Measurements from ENCODE around the gene PRKCH. TPM values are rescaled to one million over a fixed set of nuclear protein-coding genes. Genes with fewer than 3 reads are reported as not detected.

The PRKCH gene
- polyA plus RNA-seq, 4 donors = 9.0 to 18.4 (median 16.1) TPM

DNA sequence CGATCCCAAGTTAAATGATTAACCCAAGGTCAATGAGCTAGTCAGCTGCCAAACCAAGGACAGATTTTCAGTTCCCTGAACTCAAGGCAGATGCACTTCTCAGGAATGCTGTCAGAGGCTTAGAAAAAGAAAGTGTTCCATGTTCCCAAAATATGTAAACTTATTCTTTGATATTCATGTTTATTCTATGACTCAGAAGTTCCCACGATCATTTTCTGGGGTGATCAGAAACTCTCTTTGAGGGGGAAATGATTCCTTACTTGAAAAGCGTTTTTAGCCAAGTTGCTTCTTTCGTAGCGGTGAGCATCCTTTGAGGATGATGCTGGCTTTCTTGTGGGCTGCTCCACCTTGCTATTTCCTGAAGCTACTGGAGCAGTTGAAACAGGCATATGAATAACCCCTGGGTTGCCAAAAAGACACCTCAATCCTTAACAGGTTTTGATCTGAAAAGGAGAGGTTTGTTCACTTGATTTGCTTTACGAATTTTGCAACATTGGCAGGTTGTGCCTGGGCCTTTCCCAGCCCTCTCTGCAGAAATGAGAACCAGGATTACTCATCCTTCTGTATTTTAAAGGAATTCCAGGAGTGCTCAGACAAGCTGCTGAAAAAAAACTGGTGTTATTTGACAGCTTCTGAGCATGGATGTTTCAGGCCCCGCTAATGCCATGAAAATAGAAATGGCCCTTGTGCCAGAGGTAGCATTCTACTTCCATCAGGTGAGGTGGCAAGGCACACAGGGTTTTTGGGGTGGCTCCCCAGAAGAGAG is 252.6 kb downstream of the PRKCH start:
- DNase-seq (ENCODE audit: low read depth in 4 of 4, low spot score in 3 of 4) = no peak

DNA sequence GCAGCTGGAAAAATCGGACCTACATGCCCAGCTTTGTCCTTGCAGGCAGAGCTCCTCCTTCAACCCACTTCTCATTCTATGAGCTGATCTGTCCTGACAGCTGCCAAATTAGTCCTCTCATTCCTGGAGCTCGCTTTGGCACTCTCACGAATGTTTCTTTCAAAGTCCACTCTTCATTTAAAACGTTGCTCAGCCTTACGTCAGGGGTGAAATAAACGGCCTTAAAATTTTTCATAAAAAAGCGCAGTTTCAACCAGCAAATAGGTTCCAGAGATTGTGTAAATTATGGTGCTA is 253.1 kb downstream of the PRKCH start:
- DNase-seq (ENCODE audit: low read depth in 4 of 4, low spot score in 3 of 4) = no peak

DNA sequence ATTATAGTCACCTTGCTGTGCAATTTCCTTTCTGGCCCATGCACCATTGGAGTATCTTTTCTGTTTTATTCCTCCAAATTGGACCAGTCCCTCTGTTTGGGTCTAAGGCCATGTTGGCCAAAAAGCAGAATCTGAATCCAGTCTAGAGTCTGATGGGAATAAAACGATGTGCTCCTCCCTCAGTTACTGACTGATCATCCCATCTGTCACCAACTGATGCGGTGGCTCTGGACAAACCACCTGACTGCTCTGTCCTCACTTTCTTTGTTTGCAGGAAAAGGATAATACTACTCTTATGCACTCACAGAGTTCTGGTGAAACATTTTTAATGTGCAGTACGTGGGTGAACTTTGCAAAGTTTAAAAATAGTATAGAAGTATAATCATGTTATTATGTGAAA is 253.7 kb downstream of the PRKCH start:
- DNase-seq (ENCODE audit: low read depth in 4 of 4, low spot score in 3 of 4) = no peak

DNA sequence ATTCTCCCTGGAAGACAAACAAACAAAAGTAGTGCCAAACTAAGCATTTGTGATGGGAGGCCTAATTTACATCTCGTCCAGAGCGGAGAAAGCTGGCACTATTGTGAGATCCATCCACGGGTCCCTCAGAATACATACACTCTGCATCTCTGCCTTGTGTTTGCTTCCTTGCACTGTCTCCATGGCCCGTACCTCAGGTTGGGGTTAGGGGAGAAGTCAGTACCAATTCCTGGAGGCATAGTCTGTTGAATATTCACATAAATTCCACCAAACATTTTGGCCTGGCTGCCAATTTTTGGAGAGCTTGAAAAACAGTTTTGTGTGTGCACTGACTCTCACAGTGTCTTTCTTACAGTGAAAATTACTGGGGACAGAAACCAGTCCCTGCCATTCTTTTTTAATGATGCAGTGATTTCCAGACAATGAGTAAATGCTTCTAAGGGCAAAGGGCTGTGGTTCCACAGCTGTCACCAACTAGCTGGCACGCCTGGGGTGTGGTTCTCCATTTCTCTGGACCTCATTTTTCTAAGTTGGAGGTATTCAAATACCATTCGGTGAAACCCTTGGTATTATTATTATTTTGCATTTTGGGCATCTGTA is 254.3 kb downstream of the PRKCH start:
- DNase-seq (ENCODE audit: low read depth in 4 of 4, low spot score in 3 of 4) = no peak

DNA sequence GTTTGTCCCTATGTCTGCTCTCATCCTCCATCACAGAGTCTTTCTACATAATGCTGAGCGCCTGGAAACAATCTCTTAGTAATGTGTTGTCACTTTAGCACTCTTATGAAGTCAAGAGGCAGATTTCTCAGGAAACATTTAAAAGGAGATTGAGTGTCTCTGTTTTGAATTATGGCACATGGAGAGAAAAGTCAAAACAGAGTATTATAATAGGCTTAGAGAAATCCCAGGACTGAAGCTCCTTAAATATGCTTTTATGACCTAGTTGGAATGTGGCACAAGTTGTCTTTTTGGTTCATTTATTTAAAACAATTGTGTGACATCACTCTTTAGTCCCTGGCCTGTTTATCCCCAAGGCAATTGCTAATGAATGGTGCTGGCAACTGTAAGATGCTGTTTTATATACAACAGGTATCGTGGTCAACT is 256.1 kb downstream of the PRKCH start:
- no peak for DNase-seq (ENCODE audit: low read depth in 4 of 4, low spot score in 3 of 4)

DNA sequence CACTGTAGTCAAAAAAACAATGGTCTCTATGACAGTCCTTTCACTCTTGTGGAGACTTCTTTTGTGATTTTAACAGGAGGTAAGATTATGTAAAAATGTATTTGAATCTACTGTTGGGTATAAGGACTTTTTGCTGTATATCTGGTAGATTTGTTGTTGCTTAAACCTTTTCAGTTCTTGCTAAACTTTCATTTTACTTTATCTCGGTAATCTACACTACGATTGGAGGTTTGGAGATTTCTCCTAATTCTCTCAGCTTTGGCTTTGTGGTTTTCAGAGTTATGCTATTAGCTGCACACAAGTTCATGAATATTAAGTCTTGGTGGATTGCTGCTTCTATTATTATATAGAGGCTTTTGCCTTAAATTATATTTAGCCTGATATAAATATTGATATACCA is 257.4 kb downstream of the PRKCH start:
- no peak for DNase-seq (ENCODE audit: low read depth in 4 of 4, low spot score in 3 of 4)

DNA sequence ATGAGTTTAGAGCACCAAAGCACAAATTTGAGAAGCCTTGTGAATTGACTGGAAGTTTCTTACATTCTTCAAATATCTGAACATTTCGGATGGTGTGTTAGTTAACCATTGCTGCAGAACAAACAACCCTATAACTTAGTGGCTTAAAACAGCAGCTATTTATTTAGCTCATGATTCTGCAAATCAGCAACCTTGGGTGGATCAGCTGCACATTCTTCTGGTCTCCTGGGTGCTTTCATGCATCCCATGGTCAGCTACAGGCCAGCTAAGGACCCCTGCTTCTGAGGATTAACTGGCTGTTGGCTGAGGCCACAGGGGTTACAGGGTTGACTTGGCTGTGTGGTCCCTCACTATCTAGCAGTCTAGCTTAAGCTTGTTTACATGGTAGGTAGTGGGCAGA is 260.0 kb downstream of the PRKCH start:
- no peak for DNase-seq (ENCODE audit: low read depth in 4 of 4, low spot score in 3 of 4)

DNA sequence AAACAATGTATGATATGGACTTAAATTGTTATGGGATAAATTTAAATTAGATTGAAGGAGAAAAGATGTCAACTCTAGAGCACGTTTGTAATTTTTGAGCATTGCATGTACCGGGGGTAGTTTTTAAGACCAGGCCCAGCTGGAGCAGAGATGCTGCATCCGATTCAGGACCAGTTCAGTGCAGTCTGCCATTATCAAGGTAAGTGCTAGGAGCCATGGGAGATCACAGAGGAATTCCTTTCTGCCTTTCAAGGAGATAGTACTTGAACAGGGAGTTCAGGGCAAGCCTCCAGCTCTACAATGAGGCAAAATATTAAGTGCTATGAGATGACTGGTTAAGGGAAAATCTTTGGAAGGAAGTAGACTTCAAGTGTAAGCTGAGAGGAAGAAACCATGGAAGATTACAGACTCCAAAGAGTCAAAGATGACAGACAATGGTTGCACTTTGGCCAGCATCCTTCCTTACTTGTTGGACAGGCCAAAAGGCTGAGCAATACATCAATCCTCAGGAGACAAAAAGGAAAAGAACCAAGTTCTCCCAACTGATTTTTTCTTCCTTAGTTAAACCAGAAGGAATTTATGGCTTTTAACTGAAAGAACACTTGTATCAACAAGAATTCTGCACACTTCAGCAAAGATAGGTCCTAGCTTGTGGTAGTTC is 260.7 kb downstream of the PRKCH start:
- DNase-seq (ENCODE audit: low read depth in 4 of 4, low spot score in 3 of 4) = no peak

DNA sequence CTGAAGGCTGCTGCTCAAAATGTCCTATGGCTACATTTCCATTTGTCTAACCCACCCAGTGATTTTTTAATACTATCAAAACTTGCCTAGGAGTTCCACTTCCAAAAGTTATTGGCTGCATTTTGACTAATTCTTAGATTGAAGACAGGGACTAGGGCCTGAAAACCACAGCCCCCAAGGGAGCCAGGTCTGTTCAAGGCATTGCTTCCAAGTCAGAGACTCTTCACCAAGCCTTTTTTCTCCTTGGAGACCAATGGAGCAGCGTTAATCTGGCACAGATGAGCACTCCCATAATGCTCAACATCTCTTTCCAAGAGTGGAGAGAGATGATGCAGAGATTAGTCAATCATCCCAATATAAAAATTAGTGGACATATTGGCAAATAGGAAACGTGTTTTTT is 261.4 kb downstream of the PRKCH start:
- no peak for DNase-seq (ENCODE audit: low read depth in 4 of 4, low spot score in 3 of 4)

DNA sequence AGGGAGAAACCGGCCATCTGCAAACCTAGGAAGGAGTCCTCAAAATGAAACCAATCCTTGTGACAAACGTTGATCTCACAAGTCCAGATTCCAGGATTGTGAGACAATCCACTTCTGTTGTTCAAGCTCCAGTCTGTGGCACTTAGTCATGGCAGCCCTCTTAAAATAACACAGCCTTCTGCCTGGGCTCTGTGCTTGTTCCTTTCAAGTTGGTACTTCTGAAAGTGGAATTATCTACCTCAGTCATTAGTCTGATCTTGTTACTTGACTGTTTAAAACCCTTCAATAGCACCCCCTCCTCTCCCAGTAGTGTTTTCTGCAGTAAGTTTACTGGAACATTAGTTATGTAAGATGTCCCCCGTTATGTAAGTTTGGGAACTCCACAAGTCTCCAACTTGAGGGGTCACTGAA is 263.0 kb downstream of the PRKCH start:
- DNase-seq (ENCODE audit: low read depth in 4 of 4, low spot score in 3 of 4) = no peak

DNA sequence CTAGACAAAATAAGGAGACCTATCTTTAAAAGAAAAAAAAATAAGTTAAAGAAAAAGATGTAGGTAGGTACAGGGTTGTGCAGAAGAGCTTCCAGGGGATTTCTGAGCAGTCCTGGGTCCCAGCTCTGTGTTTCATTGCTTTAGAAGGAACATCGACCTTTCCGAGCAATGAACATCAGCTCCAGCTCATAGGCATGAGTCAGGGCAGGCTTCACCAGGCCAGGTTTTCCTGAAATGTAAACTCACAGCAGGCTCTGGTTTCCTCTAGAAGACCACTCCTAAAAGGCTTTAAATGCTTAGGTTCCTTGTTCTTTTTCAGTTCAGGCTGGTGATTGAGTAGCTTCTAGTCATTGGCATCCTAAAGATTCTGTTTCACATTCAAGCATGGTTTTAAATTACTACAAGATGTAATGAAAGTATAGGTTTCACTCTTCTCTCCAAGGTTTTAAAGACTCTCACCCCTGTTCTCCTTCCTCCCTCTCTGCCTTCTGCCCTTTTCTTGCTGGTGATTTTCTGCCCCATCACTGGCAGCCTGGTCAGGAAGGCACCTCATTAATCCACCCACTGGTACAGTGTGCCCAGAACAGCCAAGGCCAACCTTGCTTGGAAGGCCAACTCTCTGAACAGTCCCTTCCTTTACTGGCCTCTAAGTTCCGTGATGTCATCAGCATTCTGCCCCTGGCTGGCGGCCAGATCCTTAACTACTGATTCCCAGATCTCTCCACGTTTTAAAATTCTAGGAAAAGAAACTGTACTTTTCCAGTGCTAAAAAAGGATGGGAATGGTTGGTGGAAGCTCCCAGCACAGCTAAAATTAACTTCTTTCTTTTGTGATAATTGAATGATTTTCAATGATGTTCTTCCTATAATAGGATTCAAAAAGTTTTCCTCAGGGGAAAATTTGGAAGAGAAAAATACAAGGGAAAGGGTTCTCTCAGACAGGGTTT is 264.5 kb downstream of the PRKCH start:
- DNase-seq (ENCODE audit: low read depth in 4 of 4, low spot score in 3 of 4) = no peak

DNA sequence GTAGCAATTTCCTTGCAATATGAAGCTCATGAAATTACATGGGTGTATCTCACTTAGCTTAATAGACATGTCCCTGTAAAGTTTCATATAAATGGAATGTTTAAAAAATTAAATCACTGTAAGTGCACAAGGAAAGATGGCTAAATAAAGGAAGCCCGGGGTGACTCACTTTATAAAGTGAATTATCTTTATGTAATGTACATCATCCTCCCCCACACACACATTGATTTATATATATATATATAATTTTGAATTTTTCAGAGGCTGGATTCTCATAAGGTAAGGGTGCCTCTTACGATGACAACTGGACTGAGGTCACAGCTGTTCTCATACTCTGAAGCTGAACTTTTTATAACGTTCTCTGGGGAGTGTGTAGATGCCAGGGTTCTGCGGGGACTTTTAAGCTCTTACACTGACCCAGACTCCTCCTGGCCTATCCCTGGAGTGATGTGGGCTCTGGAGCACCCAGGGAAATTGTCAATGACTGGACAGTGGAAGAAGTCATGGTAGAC is 265.2 kb downstream of the PRKCH start:
- no peak for DNase-seq (ENCODE audit: low read depth in 4 of 4, low spot score in 3 of 4)

DNA sequence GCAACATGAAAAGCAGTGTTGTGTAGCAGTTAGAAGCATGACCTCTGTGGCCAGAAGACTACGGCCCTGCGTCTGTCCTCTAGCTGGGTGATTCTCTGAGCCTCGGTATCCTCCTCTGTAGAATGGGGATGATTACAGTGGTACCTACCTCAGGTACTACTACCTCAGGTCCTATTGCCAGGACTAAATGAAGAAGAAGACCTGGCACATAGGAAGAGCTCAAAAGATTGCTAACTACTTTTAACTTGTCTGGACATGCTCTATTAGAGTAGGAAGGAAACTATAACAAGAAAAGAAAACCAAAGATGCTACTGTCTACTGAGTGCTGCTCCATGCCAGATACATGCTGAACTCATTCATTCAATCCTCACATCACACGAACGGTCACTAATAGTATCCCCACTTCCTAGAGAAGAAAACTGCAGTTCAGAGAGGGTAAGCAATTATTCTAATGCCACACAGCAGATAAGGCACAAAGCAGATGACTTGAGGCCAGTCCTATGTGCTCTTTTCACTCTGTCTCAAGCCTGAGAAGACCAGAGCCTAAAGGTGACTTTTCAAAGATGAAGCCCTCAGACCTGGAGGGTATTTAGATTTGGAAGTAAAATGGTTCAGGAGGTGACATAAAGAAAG is 265.8 kb downstream of the PRKCH start:
- no peak for DNase-seq (ENCODE audit: low read depth in 4 of 4, low spot score in 3 of 4)

DNA sequence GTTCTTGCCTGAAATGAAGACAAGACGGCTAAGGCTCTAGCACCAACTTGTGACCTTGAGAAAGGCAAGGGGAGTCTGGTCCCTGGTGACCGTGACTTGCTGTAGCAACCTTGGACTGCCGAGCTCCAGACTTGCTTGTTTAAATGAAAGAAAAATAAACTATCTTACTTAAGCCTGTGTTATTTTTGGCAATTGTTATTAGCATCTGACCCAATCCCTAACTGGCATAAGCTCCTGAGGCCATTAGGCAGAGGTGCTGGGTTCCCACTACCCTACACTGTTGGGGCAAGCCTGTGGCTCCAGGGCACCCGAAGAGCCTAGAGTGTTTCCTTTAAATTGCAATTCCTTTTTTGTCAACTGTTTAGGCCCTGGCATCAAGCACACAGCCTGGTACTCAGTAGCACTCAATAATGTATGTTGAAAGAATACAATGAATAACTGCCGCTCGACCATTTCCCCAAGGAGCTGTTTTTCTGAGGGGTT is 267.1 kb downstream of the PRKCH start:
- DNase-seq (ENCODE audit: low read depth in 4 of 4, low spot score in 3 of 4) = no peak

DNA sequence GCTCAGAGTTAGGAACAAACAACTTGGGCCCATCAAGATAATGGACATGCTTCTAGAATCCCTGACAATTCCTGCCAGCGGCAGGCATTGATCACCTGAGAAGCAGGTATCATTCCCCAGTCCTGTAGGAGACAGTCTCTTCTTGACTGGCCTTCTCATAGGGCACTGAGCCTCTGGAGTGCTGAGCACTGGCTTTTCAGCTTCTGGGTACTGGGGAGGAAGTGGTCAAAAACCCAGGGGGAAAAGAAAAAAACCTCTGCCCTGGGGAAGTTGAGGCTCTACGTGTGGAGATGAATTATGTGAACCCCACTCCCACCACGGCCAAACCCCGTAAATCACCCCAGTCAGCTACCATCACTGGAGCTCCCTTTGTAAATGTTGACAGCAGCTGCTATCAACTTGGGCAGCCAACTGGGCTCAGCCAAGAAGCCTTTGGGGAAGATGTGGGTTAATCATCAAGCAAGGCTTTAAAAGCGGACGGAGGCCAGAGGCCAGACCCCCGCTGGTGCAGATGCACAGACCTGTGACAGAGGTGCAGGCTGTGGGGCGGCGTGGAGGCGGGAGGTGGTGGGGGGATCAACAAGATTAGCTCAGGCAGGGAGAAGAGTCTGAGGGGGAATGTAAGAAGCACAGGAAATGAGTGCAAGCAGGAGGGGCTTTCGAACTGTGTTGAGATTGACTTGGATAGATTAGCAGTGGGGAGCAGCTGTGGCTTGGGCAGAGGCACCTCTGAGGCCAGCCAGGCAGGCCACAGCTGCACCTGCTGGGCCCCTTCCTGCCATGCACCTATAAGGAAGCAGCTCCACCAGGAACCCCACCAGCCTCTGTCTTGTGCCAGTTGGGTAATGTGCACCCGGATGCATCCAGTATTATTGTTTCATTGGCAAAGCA is 268.6 kb downstream of the PRKCH start:
- DNase-seq (ENCODE audit: low read depth in 4 of 4, low spot score in 3 of 4) = no peak

DNA sequence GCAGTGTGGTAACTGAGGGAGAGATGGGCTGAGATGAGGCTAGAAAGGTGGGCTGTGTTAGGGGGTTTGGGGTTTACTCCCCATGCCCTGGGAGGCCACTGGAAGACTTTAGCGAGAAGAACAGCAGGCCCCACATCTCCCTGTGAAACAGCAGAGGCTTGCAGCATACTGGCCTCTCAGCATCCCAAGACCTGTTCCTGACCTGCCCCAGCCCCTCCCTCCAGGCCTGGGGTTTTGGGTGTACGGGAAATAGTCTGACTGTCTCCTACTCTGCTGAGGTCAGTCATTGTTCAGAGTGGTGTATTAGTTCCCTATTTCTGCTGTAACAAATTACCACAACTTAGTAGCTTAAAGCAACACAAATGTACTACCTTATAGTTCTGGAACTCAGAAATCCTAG is 270.5 kb downstream of the PRKCH start:
- DNase-seq (ENCODE audit: low read depth in 4 of 4, low spot score in 3 of 4) = no peak

DNA sequence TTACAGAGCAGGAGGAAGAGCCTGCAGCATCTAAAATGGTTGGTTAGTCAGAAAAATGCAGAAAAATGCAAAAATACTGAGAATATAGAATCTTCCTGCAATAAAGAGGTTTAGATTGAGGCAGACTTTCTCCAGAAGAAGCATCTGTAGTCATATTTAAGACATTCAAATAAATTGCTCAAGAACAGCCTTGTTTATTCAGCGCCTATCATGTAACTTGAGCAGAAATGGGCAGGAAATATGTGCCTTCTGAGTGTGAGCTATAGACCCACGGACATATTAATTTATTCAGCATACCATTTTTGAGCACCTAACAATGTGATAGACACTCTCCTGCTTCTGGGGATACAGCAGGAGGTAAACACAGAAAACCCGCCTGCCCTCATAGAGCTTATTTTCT is 272.0 kb downstream of the PRKCH start:
- no peak for DNase-seq (ENCODE audit: low read depth in 4 of 4, low spot score in 3 of 4)

DNA sequence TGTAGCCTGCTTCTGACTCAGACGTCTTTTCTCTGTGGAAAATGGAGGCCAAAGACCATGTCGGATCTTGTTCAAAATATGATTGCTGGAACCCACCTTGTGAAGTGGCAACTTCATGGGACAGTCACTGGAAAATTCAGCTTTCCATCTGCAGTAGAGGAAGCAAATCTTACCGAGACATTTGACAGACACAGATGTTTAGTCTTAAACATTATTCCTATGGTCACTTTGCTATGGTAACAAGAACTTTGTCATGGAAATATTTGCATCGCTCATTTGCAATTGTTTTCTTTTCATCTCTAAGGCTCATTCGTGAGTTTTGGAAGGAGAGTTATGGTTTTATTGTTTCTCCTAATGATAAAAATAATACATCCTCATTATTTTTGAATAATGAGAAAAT is 275.6 kb downstream of the PRKCH start:
- DNase-seq (ENCODE audit: low read depth in 4 of 4, low spot score in 3 of 4) = no peak

DNA sequence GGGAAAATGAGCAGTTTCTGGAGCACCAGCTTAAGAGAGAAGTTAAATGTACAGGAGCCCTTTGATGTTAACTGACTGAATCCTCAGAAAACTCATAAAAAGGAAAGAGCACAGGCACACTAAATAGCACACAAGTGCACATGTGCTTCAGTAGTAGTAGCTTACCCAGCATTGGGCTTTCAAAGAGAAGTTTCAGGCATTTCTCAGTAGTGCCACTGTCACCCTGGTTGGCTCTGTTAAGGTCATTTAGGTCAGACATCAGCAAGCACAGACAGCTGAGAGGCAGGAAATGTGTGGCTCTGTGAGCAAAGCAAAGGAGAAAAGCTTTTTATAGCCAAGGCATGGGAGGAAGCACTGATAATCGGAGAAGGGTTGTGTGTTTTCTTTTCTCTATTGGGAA is 277.6 kb downstream of the PRKCH start:
- no peak for DNase-seq (ENCODE audit: low read depth in 4 of 4, low spot score in 3 of 4)

Measured in left renal pelvis (tissue), 4 donors.